NCI-H1694 (cell line): Measurements from ENCODE around the gene PRPF38A.

ENCODE experiments used
- DNase-seq: peaks from one replicate; lab custom pipeline; 2025; lab: John Stamatoyannopoulos, UW

PRPF38A gene

GRCh38 chr1:52463891-52464290, 59.5 kb downstream of the PRPF38A start:
- DNase-seq, result no peak

- no peak for DNase-seq
These were observed 64.7 kb downstream of the PRPF38A start for GRCh38 chr1:52469108-52469507.
